PC-3 (cell line): Measurements from ENCODE around the gene KRT6A. TPM values are rescaled to one million over a fixed set of nuclear protein-coding genes. Genes with fewer than 3 reads are reported as not detected.

Experiments used
- ATAC-seq: fragments of 200-7000 bp; cut with Tn5 transposase; 2 replicates; pipeline ENCODE4 v1.9.1; 2020; ENCODE audit warnings: mild to moderate bottlenecking, moderate library complexity
- BruUV-seq: library from RNA; stranded (reverse); fragments of 400-500 nt; replicated peaks from 2 replicates; lab custom pipeline; 2021; lab: Mats Ljungman, UMichigan
- CTCF ChIA-PET: fragments of 300-600 bp; sonication (Branson Sonifier 250); formaldehyde crosslinking; loops from one replicate; lab custom pipeline; 2022; ENCODE audit warnings: antibody characterized with exemption; lab: Charles Lee
- POLR2A ChIA-PET: fragments of 300-600 bp; sonication (Branson Sonifier 250); formaldehyde crosslinking; loops from one replicate; lab custom pipeline; 2022; ENCODE audit warnings: antibody characterized with exemption; ENCODE audit not compliant: unreplicated experiment; lab: Charles Lee
- DNase-seq: peaks from one replicate; pipeline ENCODE4 v3.0.0-alpha.2; 2015
- H2AFZ ChIP-seq: fragments of 300-600 bp; sonication (generic); 2 replicates; pipeline ENCODE4 v1.6.0; 2016; ENCODE audit warnings: antibody characterized with exemption, low read length
- H3F3A ChIP-seq: fragments of 300-600 bp; sonication (generic); one replicate; pipeline ENCODE4 v1.6.0; 2017; ENCODE audit warnings: antibody characterized with exemption, low read length, control low read depth, mild to moderate bottlenecking; ENCODE audit not compliant: unreplicated experiment
- H3K27ac ChIP-seq: fragments of 300-600 bp; sonication (generic); 2 replicates; pipeline ENCODE4 v1.5.1; 2016; ENCODE audit warnings: mild to moderate bottlenecking, low read length
- H3K27me3 ChIP-seq: fragments of 300-600 bp; sonication (generic); 2 replicates; pipeline ENCODE4 v1.6.1; 2016; ENCODE audit warnings: low read length, mixed read lengths
- H3K36me3 ChIP-seq: fragments of 300-600 bp; sonication (generic); 2 replicates; pipeline ENCODE4 v1.6.1; 2016; ENCODE audit warnings: low read depth, mixed run types, low read length, mixed read lengths
- H3K4me1 ChIP-seq: fragments of 300-600 bp; sonication (generic); 2 replicates; pipeline ENCODE4 v1.5.1; 2016; ENCODE audit warnings: low read length; ENCODE audit not compliant: insufficient read depth
- H3K4me2 ChIP-seq: fragments of 300-600 bp; sonication (generic); 2 replicates; pipeline ENCODE4 v1.6.0; 2016; ENCODE audit warnings: low read length
- H3K4me3 ChIP-seq: fragments of 300-600 bp; sonication (generic); 2 replicates; pipeline ENCODE4 v1.5.1; 2016; ENCODE audit warnings: mild to moderate bottlenecking, low read length, mixed read lengths
- H3K79me2 ChIP-seq: fragments of 300-600 bp; sonication (generic); 2 replicates; pipeline ENCODE4 v1.6.1; 2017; ENCODE audit warnings: low read length, mixed read lengths
- H3K9ac ChIP-seq: fragments of 300-600 bp; sonication (generic); 2 replicates; pipeline ENCODE4 v1.6.0; 2016; ENCODE audit warnings: mild to moderate bottlenecking, low read length
- H3K9me2 ChIP-seq: fragments of 300-600 bp; sonication (generic); replicated peaks from 2 replicates; pipeline ENCODE4 v1.6.1; 2016; ENCODE audit warnings: mixed run types, low read length, mixed read lengths
- H3K9me3 ChIP-seq: fragments of 300-600 bp; sonication (generic); 2 replicates; pipeline ENCODE4 v1.6.1; 2016; ENCODE audit warnings: low read length, mixed read lengths
- H4K20me1 ChIP-seq: fragments of 300-600 bp; sonication (generic); 2 replicates; pipeline ENCODE4 v1.6.1; 2016; ENCODE audit warnings: low read length, mixed read lengths
- CTCF ChIP-seq: fragments of 300-600 bp; sonication (generic); conservative IDR thresholded peaks from 2 replicates; pipeline ENCODE4 v1.5.1; 2017; ENCODE audit warnings: antibody characterized with exemption, low read depth, mild to moderate bottlenecking, low read length
- EZH2 ChIP-seq: fragments of 300-600 bp; sonication (generic); IDR thresholded peaks from one replicate; pipeline ENCODE4 v1.6.1; 2017; ENCODE audit warnings: antibody characterized with exemption, mild to moderate bottlenecking, low read length; ENCODE audit not compliant: unreplicated experiment
- EZH2phosphoT487 ChIP-seq: fragments of 300-600 bp; sonication (generic); IDR thresholded peaks from 2 replicates; pipeline ENCODE4 v1.6.1; 2018; ENCODE audit warnings: mild to moderate bottlenecking, antibody characterized with exemption, low read length, borderline replicate concordance
- intact Hi-C: fragments of 100-400 bp; cut with micrococcal nuclease; formaldehyde crosslinking; loops from 2 replicates; pipeline ENCODE4 v1.9.0; 2023
- total RNA-seq: library from RNA; depleted of rRNA; stranded (reverse); fragments of >200 nt; gene quantifications from 2 replicates; pipeline ENCODE4 v1.2.3, GENCODE V29; 2014

Gene KRT6A
- total RNA-seq, 1 experiment from 2014 or later: 46.3 TPM

GRCh38 chr12:52508211-52508610 lies 15.2 kb upstream of the KRT6A start:
- Histone ChIP-seq H4K20me1 (no peaks in the 10 kb centered on the region), H3K36me3 (no peaks in the 10 kb centered on the region), H3K27me3 (no peaks in the 10 kb centered on the region), H3K4me2 (no peak overlapping the region), H3K4me1 (no peaks in the 10 kb centered on the region), H2AFZ (no peak overlapping the region), H3K9ac (no peak overlapping the region), H3F3A (no peaks in the 10 kb centered on the region), H3K9me2 (no peaks in the 10 kb centered on the region), H3K4me3 (no peak overlapping the region), H3K9me3 (no peaks in the 10 kb centered on the region), H3K27ac (no peak overlapping the region), H3K79me2 (no peaks in the 10 kb centered on the region)
- ChIA-PET POLR2A (no interaction called here), CTCF (no interaction called here)
- ATAC-seq (no peak), DNase-seq (no peak)
- BruUV-seq: no TSS peak
- intact Hi-C loops: loop anchor here (5.0 to 10.0 kb wide), 2 partner anchors 63 to 366 kb away; no protein-coding TSS in a partner anchor
- TF ChIP-seq EZH2phosphoT487: no peak

DNA sequence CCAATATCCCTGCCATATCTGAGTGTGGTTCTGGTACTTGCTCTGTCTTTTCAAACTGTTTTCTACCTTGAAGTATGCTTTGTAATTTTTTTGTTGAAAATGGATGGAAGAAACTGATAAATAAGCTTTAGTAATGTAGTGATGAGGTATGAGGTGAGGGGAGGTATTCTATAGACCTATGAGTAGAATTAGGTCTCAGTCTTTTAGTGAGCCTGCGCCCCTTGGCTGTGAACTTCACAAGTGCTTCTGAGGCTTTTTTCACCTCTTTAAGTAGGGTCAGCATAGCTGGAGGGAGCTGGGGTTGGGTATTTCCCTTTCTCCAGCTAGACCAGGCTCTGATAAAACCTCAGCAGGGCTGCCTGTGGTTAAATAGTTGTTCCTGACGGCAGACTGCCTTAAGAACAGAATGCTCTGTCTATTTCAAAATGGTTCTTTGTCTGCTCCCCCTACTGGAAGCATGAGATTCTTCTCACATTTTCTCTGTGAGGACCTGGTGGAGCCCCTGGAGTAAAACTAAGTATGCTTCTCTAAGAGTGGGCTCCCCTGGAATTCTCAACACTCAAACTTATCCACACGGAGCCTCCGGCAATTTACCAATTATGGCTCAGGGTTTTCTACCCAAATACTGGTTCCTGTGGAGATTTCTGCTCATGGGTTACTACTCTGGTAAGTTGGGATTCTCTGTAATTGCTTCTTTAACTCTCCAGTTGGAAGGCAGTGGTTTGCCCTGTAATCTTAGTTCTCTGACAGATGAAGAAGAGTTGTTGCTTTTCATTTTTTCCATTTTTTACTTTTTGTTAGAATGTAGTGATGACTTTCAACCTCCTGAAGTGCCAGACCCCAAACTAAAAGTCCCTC lies 14.0 kb upstream of the KRT6A start:
- peak overlapping the region; percentile 72 for H2AFZ ChIP-seq
- ChIA-PET CTCF (interaction anchor here (0.6 to 0.8 kb wide), 2 partner anchors 73 to 111 kb away, joined by 4 to 7 read pairs; no protein-coding TSS in a partner anchor), POLR2A (no interaction called here)
- no peaks in the 10 kb centered on the region for H3K27me3 ChIP-seq
- no peaks in the 10 kb centered on the region for H3K79me2 ChIP-seq
- H4K20me1 ChIP-seq: no peaks in the 10 kb centered on the region
- ATAC-seq (peak; percentile 81), DNase-seq (peak; percentile 72)
- BruUV-seq: no TSS peak
- peak; percentile 77 for TF ChIP-seq CTCF
- TF ChIP-seq EZH2phosphoT487: no peak
- no peak overlapping the region for H3K27ac ChIP-seq
- no peak overlapping the region for H3K4me2 ChIP-seq
- H3F3A ChIP-seq: no peaks in the 10 kb centered on the region
- H3K36me3 ChIP-seq: no peaks in the 10 kb centered on the region
- H3K9ac ChIP-seq: no peak overlapping the region
- H3K9me2 ChIP-seq: no peaks in the 10 kb centered on the region
- H3K4me3 ChIP-seq: no peak overlapping the region
- no peaks in the 10 kb centered on the region for H3K4me1 ChIP-seq
- intact Hi-C loops: loop anchor here (1.0 to 10.0 kb wide), 4 partner anchors 62 to 365 kb away; no protein-coding TSS in a partner anchor
- H3K9me3 ChIP-seq: no peaks in the 10 kb centered on the region

DNA sequence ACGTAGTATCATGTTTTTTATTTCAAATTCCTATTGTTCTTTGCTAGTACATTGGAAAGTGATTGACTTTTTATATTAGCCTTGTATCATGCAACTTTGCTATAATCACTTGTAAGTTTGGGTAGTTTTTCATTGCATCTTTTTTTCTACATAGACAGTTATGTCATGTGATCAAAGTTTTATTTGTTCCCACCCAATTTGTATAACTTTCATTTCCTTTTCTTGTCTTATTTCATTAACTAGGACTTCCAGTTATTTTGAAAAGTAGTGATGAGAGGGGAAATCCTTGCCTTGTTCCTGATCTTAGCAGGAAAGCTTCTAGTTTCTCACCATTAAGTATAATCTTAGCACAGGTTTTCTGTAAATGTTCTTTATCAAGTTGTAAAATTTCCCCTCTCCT lies 9.8 kb upstream of the KRT6A start:
- Histone ChIP-seq H3K4me3 (no peak overlapping the region), H3K79me2 (no peaks in the 10 kb centered on the region), H3K27me3 (no peaks in the 10 kb centered on the region), H4K20me1 (no peaks in the 10 kb centered on the region), H3F3A (no peaks in the 10 kb centered on the region), H2AFZ (no peak overlapping the region), H3K4me2 (no peak overlapping the region), H3K9me3 (no peaks in the 10 kb centered on the region), H3K9me2 (no peaks in the 10 kb centered on the region), H3K27ac (no peak overlapping the region), H3K9ac (no peak overlapping the region), H3K36me3 (no peaks in the 10 kb centered on the region), H3K4me1 (0 out of 2 replicates have a peak, but pooled peaks cover 4% of the 10 kb centered on the region)
- DNase-seq: no peak
- ChIA-PET POLR2A (no interaction called here), CTCF (no interaction called here)
- no TSS peak for BruUV-seq
- intact Hi-C loops: loop anchor here (10.0 kb wide), 1 partner anchor 58 kb away; no protein-coding TSS in a partner anchor
- TF ChIP-seq CTCF (no peak), EZH2 (no peak), EZH2phosphoT487 (no peak)
- no peak for ATAC-seq
